Activated CD4-positive, alpha-beta T cell treated with anti-CD3 and anti-CD28 coated beads, Interleukin-2, amount 10 ng/mL, durations not matched to agents 7 days and 5 days (primary cell): ENCODE measurements around the gene TPM3. TPM values are rescaled to one million over a fixed set of nuclear protein-coding genes. Genes with fewer than 3 reads are reported as not detected.
"Not testable (repeated sequence)": the region's sequence is repeated elsewhere in the genome, so short reads cannot be mapped to it uniquely, and the experiment has no call there.

Experiments
- CTCF ChIA-PET: fragments of 350-600 bp; sonication (Branson Sonifier 250); formaldehyde crosslinking; loops from one replicate; lab custom pipeline; 2021; ENCODE audit warnings: antibody characterized with exemption; lab: Charles Lee
- POLR2A ChIA-PET: fragments of 350-600 bp; sonication (Branson Sonifier 250); formaldehyde crosslinking; loops from one replicate; lab custom pipeline; 2021; ENCODE audit warnings: antibody characterized with exemption; lab: Charles Lee
- DNase-seq: peaks from one replicate; pipeline ENCODE4 v3.0.0-alpha.2; 2020
- H3K27ac Mint-ChIP-seq: one replicate; pipeline ENCODE4 v1.8.0; 2021; ENCODE audit warnings: mild to moderate bottlenecking, moderate library complexity, mixed read lengths
- H3K27me3 Mint-ChIP-seq: one replicate; pipeline ENCODE4 v1.8.0; 2021; ENCODE audit warnings: mixed read lengths
- H3K36me3 Mint-ChIP-seq: one replicate; pipeline ENCODE4 v1.8.0; 2021; ENCODE audit warnings: low read depth, mixed read lengths
- H3K4me1 Mint-ChIP-seq: one replicate; pipeline ENCODE4 v1.8.0; 2021; ENCODE audit warnings: mixed read lengths
- H3K4me3 Mint-ChIP-seq: one replicate; pipeline ENCODE4 v1.8.0; 2021; ENCODE audit warnings: mild to moderate bottlenecking, moderate library complexity, mixed read lengths
- H3K9me3 Mint-ChIP-seq: one replicate; pipeline ENCODE4 v1.8.0; 2021; ENCODE audit warnings: mixed read lengths
- total RNA-seq, 2 experiments: library from RNA; stranded (reverse); gene quantifications; one replicate each; pipeline ENCODE4 v1.2.3, GENCODE V29; 2021

TPM3 gene
- total RNA-seq, 2 experiments from 2014 or later, result 781 to 902 TPM

DNA sequence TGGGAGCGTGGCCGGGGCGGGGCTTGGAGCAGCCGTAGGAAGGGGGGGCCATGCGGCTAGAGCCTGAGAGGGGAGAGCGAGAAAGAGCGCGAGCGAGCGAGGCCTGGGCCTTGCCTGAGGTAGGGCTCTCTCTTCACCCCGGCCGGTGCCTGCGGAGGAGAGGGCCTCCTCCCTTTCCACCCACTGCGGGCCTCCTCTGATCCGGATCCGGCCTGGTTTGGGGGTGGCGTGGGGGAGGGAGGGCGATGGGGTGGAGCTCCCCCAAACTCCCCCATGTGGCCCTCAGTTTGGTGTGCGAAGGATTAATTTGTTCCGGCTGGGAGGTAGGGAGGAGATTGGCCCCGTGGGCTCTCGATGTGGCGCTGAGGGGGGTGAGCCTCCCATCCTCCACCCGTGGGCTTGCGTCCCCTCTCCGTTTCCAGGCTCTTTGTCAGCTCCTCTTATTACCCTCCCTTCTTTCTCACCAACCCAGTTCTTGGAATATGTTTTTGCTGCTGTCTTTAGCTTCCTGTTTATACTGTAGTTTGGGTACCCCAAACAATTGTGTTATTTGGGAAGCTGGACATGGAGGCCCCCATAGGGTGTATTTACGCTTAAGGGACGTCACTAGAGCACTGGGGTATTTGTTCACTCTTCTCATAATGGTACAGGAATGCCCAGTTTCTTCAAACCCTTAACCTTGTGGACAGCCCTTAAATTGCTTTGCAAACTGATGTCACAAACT lies 29.5 kb upstream of the TPM3 start:
- Mint-ChIP-seq H3K4me1 (peaks cover 71% of the 10 kb centered on the region), H3K27ac (peak overlapping the region; percentile 95), H3K36me3 (peaks cover 70% of the 10 kb centered on the region), H3K9me3 (peaks cover 2% of the 10 kb centered on the region), H3K4me3 (peak overlapping the region; percentile 94), H3K27me3 (no peaks in the 10 kb centered on the region)
- CTCF ChIA-PET, result interaction anchor here (0.9 to 1.8 kb wide), 4 partner anchors 8 to 50 kb away, joined by 3 to 6 read pairs (median 4); no protein-coding TSS in a partner anchor
- DNase-seq, result peak; percentile 78
- POLR2A ChIA-PET, result no interaction called here

DNA sequence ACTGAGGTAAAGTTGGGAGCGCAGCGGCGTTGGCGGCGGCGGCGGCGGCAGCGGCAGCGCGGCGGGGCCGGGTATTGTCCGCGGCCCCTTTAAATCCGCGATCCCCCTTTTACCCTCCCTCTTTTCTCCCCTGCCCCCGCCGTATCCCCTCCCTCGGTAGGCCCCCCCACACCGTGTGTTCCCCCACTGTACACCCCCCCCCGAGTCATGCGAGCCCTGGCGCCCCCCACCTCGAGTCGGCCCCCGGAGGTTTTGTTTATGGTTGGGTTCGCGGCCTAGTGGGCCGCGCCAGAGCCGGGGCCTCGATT lies 29.0 kb upstream of the TPM3 start:
- Mint-ChIP-seq H3K27ac (peak overlapping the region; percentile 95), H3K36me3 (peaks cover 67% of the 10 kb centered on the region), H3K27me3 (no peaks in the 10 kb centered on the region), H3K9me3 (peaks cover 2% of the 10 kb centered on the region), H3K4me1 (peaks cover 72% of the 10 kb centered on the region), H3K4me3 (peak overlapping the region; percentile 94)
- ChIA-PET CTCF (interaction anchor here (1.0 to 1.8 kb wide), 3 partner anchors 9 to 38 kb away, joined by 3 to 4 read pairs (median 3); no protein-coding TSS in a partner anchor), POLR2A (interaction anchor here (0.6 to 1.0 kb wide), 2 partner anchors 12 to 109 kb away, joined by 4 read pairs; no protein-coding TSS in a partner anchor)
- no peak for DNase-seq

DNA sequence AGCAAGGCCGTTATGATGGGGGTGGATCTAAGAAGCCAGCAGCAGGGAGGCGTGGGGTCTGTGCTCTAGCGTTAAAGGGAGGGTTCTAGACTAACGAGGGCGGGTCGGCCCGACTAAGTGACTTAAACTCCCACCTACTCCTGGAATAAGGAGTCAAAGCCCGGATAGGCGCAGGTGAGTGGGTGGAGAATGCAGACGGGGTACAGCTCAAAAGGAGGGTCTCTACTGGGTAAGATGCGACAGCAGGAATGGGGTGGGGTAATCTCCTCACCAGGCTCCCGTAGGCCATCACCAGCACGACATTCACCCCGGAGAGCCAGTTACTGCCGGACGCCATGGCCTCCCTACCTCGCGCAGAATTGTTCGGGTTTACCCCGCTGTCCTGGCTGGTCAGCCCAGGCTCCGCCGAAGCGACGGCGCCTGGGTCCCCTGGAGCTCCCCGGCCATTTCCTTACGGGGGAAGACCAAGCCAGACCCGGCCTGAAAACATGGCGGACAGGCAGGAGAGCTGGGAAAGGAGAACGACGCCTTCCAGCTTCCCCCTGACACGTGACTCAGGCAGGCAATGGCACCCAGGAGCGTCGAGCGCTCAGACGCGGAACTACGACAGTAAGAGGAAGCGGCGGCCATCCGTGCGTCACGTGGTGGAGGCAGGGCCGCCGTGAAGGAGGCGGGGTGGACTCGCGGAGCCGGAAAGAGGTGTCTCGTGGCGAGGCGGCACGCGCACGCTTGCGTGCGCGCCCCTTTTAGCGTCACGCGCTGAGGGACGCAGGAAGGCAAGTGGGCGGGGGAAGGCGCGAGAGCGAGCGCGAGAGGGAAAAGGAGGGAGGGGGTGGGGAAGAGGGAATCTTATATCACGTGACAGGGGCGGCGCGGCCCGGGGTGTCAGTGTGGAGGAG lies 28.4 kb upstream of the TPM3 start, which contains the start of gene UBAP2L:
UBAP2L (plus strand) TSS at position 885 of the 899 bp plus-strand sequence. CDS start 4,169 bp downstream, outside the sequence.
- no peaks in the 10 kb centered on the region for H3K27me3 Mint-ChIP-seq
- peaks cover 2% of the 10 kb centered on the region for H3K9me3 Mint-ChIP-seq
- ChIA-PET CTCF (interaction anchor here (0.8 to 1.8 kb wide), 4 partner anchors 9 to 106 kb away, joined by 3 to 4 read pairs (median 3); no protein-coding TSS in a partner anchor), POLR2A (interaction anchor here (0.6 to 1.0 kb wide), 3 partner anchors 11 to 377 kb away, joined by 4 read pairs; no protein-coding TSS in a partner anchor)
- peak within 1 kb of the TSS; percentile 94 for H3K4me3 Mint-ChIP-seq
- peaks cover 69% of the 10 kb centered on the region for H3K4me1 Mint-ChIP-seq
- peaks cover 61% of the 10 kb centered on the region for H3K36me3 Mint-ChIP-seq
- peak; percentile 99 for DNase-seq
- peak within 1 kb of the TSS; percentile 95 for H3K27ac Mint-ChIP-seq

DNA sequence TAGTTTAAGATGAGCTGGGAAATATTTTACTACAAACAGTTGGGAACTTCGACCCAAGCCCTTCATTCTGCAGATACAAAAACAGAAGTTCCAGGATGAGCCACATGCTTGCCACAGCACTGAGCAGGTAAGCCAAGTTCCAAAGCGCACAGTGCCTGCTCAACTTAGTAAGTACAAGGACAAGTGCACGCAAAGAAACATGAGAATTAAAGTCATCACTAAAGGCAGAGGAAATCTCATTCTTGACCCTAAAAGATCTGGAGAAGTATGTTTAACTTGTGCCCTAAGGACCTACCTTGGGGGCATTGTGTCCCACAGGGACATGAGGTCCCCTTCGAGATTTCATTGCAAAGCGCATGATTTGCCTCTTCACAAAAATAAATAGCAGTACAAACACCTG lies 27.6 kb upstream of the TPM3 start:
- POLR2A ChIA-PET, result no interaction called here
- no peak for DNase-seq
- H3K4me3 Mint-ChIP-seq, result peak overlapping the region; percentile 94

DNA sequence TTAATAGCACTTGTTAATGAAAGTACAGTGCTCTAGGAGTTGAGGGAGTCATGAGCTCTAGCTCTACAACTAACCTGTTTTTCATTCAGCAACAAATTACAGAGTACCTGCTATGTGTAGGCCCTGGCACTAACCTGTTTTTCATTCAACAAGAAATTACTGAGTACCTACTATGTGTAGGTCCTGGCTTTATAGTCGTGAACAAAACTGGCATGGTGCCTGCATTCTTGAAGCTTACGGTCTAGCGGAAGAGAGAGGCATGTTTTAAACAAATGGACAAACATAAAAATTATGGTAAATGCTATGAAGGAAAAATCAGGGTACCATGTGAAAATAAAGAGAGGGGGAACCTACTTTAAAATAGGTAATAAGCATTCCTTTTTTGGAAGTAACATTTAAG lies 26.6 kb upstream of the TPM3 start:
- Mint-ChIP-seq H3K9me3 (peaks cover 2% of the 10 kb centered on the region), H3K4me1 (peaks cover 56% of the 10 kb centered on the region), H3K27me3 (no peaks in the 10 kb centered on the region), H3K4me3 (peak overlapping the region; percentile 94), H3K27ac (peak overlapping the region; percentile 95), H3K36me3 (peaks cover 58% of the 10 kb centered on the region)
- ChIA-PET CTCF (interaction anchor here (0.6 to 1.3 kb wide), 4 partner anchors 11 to 241 kb away, joined by 3 to 6 read pairs (median 3); no protein-coding TSS in a partner anchor), POLR2A (no interaction called here)
- DNase-seq, result no peak

More for the DNA sequence above, 27.6 kb upstream of the TPM3 start:
- H3K4me1 Mint-ChIP-seq, result peaks cover 62% of the 10 kb centered on the region
- H3K36me3 Mint-ChIP-seq, result peaks cover 57% of the 10 kb centered on the region
- H3K27ac Mint-ChIP-seq, result peak overlapping the region; percentile 95
- H3K27me3 Mint-ChIP-seq, result no peaks in the 10 kb centered on the region
- peaks cover 2% of the 10 kb centered on the region for H3K9me3 Mint-ChIP-seq
- CTCF ChIA-PET, result interaction anchor here (0.9 to 1.3 kb wide), 4 partner anchors 11 to 115 kb away, joined by 3 to 6 read pairs (median 3); no protein-coding TSS in a partner anchor

DNA sequence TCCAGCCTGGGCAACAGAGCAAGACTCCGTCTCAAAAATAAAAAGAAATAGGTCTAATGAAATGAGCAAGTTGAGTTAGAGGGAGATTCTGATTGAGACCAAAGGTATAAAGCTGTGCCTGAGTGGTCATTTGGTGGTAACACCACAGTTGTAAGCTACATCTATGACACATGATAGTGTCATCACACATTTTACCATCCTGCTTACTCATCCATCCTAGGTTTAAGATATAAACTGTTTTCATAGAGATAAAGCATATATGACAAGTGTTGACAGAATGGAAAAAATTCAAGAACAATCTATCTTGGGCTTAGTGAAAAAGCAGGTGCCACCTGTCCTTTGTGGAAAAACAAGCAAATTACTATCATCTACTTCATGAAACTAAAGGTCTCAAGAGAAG lies 21.4 kb upstream of the TPM3 start:
- Mint-ChIP-seq H3K27ac (peak overlapping the region; percentile 50), H3K4me3 (no peak overlapping the region), H3K27me3 (no peaks in the 10 kb centered on the region), H3K9me3 (no peaks in the 10 kb centered on the region), H3K36me3 (peaks cover 59% of the 10 kb centered on the region), H3K4me1 (peaks cover 34% of the 10 kb centered on the region)
- DNase-seq, result no peak
- POLR2A ChIA-PET, result interaction anchor here (0.5 kb wide), 1 partner anchor 221 kb away, joined by 3 read pairs; no protein-coding TSS in a partner anchor
- CTCF ChIA-PET, result interaction anchor here (1.3 kb wide), 1 partner anchor 28 kb away, joined by 3 read pairs; no protein-coding TSS in a partner anchor

DNA sequence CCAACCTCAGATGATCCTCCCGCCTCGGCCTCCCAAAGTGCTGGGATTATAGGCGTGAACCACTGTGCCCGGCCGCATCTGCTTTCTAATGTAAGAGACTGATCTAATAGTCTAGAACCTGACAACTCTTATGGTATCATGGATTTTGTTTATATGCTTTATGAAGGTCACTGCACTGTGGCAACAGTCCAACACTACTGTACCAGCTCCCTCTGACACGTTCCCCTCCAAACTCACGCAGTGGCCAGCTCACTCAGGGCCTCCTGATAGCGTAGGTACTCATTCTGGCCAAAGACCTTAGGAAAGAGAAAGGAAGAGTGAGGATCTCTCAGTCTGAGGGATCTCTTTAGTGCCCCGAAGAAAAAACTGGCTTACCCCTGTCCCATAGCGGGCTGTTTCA lies 20.2 kb upstream of the TPM3 start:
- CTCF ChIA-PET, result interaction anchor here (0.5 to 1.0 kb wide), 3 partner anchors 13 to 283 kb away, joined by 3 to 4 read pairs (median 3); no protein-coding TSS in a partner anchor
- H3K27ac Mint-ChIP-seq, result no peak overlapping the region
- no peaks in the 10 kb centered on the region for H3K27me3 Mint-ChIP-seq
- POLR2A ChIA-PET, result no interaction called here
- peaks cover 24% of the 10 kb centered on the region for H3K4me1 Mint-ChIP-seq
- H3K4me3 Mint-ChIP-seq, result no peak overlapping the region
- H3K36me3 Mint-ChIP-seq, result peaks cover 52% of the 10 kb centered on the region
- no peak for DNase-seq
- H3K9me3 Mint-ChIP-seq, result no peaks in the 10 kb centered on the region

DNA sequence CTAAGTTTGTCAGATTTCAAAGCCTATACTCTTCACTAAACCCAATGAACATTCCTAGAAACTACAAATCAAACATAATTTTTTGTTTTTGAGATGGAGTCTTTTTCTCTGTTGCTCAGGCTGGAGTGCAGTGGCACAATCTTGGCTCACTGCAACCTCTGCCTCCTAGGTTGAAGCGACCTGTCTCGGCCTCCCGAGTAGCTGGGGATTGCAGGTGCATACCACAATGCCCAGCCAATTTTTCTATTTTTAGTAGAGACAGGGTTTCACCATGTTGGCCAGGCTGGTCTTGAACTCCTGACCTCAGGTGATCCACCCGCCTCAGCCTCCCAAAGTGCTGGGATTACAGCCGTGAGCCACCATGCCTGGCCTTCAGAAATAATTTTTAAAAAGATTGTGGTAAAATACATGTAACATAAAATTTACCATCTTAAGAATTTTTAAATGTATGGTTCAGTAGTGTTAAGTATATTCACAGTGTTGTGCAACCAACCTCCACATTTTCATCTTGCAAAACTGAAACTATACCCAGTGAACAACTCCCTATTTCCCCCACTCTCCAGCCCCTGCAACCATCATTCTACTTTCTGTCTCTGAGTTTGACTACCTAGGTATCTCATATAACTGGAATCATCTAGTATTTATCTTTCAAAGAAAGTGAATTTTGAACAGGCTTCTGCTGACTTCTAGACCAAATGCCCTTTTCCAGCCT lies 16.9 kb upstream of the TPM3 start:
- Mint-ChIP-seq H3K9me3 (no peaks in the 10 kb centered on the region), H3K4me3 (no peak overlapping the region), H3K27ac (no peak overlapping the region), H3K4me1 (peaks cover 10% of the 10 kb centered on the region), H3K27me3 (no peaks in the 10 kb centered on the region), H3K36me3 (peaks cover 58% of the 10 kb centered on the region)
- CTCF ChIA-PET, result interaction anchor here (0.6 to 1.5 kb wide), 2 partner anchors 11 to 206 kb away, joined by 3 read pairs; a partner anchor contains a TSS
- DNase-seq, result no peak
- POLR2A ChIA-PET, result interaction anchor here (0.6 kb wide), 1 partner anchor 12 kb away, joined by 4 read pairs; the partner anchor contains the start of gene UBAP2L

DNA sequence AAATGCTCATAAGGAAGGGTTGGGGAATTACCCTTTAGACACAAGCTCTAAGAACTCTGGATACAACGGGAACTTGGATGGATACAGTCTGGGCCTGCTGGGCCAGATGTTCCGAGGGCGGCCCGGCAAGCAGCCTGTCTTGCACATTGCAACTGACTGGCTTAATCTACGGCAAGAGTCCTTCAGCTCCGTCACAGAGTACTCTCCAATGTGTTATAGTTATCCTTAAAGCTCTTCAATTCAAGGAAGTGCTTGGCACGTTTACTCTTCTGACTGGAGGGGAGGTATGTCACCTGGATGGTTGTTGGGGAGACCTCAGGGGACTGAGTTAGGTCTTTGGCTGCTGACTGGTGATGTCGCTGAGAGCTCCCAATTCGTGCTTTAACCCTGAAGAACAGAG lies 15.4 kb upstream of the TPM3 start:
- Mint-ChIP-seq H3K27ac (no peak overlapping the region), H3K9me3 (no peaks in the 10 kb centered on the region), H3K36me3 (peaks cover 43% of the 10 kb centered on the region), H3K27me3 (no peaks in the 10 kb centered on the region), H3K4me3 (no peak overlapping the region), H3K4me1 (peaks cover 8% of the 10 kb centered on the region)
- DNase-seq, result no peak
- POLR2A ChIA-PET, result no interaction called here
- CTCF ChIA-PET, result interaction anchor here (0.6 to 1.1 kb wide), 6 partner anchors 9 to 300 kb away, joined by 3 to 4 read pairs (median 4); partner anchors contain the start of gene HAX1

DNA sequence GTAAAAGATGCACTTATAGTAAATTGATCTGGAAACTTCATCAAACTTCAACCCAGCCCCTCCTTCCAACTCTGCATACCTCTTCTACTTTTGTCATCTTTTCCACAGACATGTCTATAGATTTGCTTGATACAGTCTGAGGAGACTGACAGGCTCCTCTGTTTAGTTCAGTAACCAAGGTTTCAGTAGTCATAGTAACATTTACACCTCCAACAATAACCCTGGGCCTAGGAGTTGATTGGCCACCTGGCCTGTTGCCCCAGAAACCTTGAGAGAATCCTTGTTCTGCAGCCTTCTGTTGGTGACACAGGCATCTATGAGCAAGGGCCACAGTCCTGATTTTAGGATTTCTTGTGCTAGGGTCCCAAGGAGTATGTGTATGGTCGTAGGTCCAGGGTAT lies 14.3 kb upstream of the TPM3 start, which contains the start of gene CFAP141:
CFAP141 (minus strand) TSS at position 138 of the 400 bp plus-strand sequence; CDS start at position 112, 26 bp downstream.
- Mint-ChIP-seq H3K4me3 (no peak within 1 kb of the TSS), H3K4me1 (peaks cover 5% of the 10 kb centered on the region), H3K27ac (peak within 1 kb of the TSS; percentile 13), H3K27me3 (no peaks in the 10 kb centered on the region), H3K9me3 (no peaks in the 10 kb centered on the region), H3K36me3 (peaks cover 34% of the 10 kb centered on the region)
- DNase-seq, result no peak
- POLR2A ChIA-PET, result no interaction called here
- CTCF ChIA-PET, result no interaction called here

DNA sequence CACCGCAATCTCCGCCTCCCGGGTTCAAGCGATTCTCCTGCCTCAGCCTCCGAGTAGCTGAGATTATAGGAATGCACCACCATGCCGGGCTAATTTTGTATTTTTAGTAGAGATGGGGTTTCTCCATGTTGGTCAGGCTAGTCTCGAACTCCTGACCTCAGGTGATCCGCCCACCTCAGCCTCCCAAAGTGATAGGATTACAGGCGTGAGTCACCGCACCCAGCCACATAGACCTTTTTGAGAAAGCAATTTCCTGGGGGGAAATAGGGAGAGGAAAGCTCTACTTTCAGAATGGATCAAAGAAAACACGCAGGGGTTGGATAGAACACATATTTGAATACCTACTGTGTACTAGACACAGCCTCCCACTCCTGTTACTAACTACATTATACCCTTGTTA lies 13.9 kb upstream of the TPM3 start:
- CTCF ChIA-PET, result not testable (repeated sequence)

More for the DNA sequence above, 13.9 kb upstream of the TPM3 start:
- POLR2A ChIA-PET, H3K9me3 Mint-ChIP-seq, H3K4me3 Mint-ChIP-seq, H3K4me1 Mint-ChIP-seq, DNase-seq, H3K27me3 Mint-ChIP-seq: not testable (repeated sequence)
- peak overlapping the region; percentile 13 for H3K27ac Mint-ChIP-seq
- peaks cover 34% of the 10 kb centered on the region for H3K36me3 Mint-ChIP-seq
